ENCODE results near the gene ZNF230.

DNA sequence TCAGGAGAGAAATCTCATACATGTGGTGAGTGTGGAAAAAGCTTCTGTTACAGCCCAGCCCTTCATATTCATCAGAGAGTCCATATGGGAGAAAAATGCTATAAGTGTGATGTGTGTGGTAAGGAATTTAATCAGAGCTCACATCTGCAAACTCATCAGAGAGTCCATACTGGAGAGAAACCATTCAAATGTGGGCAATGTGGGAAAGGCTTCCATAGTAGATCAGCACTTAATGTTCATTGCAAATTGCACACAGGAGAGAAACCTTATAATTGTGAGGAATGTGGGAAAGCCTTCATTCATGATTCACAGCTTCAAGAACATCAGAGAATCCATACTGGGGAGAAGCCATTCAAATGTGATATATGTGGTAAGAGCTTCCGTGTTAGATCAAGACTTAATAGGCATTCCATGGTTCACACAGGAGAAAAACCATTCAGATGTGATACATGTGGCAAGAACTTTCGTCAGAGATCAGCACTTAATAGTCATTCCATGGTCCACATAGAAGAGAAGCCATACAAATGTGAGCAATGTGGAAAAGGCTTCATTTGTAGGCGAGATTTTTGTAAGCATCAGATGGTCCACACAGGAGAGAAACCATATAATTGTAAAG lies 36.6 kb upstream of the ZNF230 start:
- TF ChIP-seq, protein P1, sequence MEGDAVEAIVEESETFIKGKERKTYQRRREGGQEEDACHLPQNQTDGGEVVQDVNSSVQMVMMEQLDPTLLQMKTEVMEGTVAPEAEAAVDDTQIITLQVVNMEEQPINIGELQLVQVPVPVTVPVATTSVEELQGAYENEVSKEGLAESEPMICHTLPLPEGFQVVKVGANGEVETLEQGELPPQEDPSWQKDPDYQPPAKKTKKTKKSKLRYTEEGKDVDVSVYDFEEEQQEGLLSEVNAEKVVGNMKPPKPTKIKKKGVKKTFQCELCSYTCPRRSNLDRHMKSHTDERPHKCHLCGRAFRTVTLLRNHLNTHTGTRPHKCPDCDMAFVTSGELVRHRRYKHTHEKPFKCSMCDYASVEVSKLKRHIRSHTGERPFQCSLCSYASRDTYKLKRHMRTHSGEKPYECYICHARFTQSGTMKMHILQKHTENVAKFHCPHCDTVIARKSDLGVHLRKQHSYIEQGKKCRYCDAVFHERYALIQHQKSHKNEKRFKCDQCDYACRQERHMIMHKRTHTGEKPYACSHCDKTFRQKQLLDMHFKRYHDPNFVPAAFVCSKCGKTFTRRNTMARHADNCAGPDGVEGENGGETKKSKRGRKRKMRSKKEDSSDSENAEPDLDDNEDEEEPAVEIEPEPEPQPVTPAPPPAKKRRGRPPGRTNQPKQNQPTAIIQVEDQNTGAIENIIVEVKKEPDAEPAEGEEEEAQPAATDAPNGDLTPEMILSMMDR (IDR thresholded peaks at IDR 0.05; ENCODE audit: insufficient read depth, low read length, poor library complexity, severe bottlenecking) = no peak
- no peak for TF ChIP-seq EZH2phosphoT487 (conservative IDR thresholded peaks at IDR 0.05; ENCODE audit: low read length)

All from SU-DHL-6 (cell line).